NCI-H748 treated with DMSO at 0.1 percent for 48 hours (cell line): ENCODE measurements around the gene SUMO2.
"Not testable (repeated sequence)": the region's sequence is repeated elsewhere in the genome, so short reads cannot be mapped to it uniquely, and the experiment has no call there.

ENCODE experiments used
- DNase-seq: peaks from one replicate; lab custom pipeline; 2025; lab: John Stamatoyannopoulos, UW

The SUMO2 gene

DNA sequence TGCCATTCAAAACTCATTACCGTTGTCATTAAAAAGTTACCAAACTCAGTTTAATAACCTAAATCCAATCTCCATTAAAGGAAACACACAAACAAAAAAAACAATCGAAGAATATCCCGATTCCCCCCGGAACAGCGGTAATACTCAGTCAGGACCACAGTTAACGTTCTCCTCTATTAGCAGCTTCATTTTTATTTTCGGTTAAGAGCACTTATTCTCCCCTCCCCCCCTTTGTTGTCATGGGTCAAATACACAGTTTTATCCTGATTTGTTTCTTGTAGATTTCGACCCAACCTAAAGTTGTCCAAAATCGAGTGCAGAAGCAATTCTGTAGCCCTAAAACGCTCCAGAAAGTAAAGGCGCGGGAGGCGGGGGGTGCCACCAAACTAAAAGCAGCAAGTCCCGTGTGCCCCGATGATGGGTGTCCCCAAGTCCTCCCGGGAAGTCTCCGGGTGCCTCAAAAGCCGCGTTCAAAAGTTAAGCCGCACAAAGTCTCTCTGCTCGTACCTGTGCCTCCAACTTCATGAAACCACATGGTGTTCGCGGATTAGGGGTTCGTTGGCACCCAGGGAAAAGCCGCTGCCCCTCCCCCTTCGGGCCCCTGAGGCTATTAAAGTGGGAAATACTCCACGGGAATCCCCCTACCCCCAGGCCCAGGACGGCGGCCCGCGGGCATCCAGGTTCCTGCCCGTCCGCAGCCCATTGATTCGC lies 996 bp downstream of the SUMO2 start:
- DNase-seq: no peak

DNA sequence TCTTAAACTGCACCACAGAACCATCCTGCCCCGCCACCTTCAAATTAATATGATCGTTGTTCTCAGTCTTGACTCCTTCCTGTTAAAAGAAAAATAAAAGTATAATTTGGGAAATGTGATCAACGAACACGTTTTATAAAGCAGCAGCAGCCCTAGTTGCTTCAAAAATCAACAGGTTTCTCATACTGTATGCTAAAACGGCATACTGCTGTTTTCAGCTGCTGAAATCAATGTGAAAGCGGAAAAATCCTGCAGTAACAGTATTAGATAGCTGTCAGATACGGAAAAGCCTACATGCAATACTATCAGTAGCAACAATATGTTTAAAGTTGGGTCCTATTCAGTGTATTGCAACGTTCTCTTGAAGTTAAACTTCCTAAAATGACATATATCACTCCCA lies 1.6 kb downstream of the SUMO2 start:
- no peak for DNase-seq

DNA sequence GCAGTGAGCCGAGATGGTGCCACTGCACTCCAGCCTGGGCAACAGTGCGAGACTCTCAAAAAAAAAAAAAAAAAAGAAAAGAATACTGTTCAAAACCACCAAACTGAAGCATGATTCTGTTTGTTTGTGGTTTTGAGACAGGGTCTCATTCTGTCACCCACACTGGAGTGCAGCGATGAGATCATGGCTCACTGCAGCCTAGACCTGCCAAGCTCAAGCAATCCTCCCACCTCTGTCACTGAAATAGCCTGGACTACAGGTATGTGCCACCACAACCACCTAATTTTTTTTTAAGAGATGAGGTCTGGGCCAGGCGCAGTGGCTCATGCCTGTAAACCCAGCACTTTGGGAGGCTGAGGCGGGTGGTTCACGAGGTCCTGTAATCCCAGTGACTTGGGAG lies 4.3 kb downstream of the SUMO2 start:
- DNase-seq: no peak

DNA sequence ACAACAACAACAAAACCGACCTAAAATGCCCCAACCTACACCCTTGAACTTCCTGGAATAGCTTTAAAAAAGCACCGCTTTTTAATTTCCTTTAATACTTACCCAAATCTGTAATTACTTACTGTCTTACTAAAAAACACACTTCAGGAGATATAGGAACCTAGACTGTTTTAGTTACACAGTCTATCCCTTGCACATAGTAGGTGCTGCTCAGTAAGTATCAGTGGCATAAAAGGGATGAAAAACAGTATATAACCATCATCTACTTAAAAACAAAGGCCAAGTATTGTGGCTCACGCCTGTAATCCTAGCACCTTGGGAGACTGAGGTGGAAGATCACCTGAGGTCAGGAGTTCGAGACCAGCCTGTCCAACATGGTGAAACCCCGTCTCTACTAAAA lies 6.1 kb downstream of the SUMO2 start:
- no peak for DNase-seq

DNA sequence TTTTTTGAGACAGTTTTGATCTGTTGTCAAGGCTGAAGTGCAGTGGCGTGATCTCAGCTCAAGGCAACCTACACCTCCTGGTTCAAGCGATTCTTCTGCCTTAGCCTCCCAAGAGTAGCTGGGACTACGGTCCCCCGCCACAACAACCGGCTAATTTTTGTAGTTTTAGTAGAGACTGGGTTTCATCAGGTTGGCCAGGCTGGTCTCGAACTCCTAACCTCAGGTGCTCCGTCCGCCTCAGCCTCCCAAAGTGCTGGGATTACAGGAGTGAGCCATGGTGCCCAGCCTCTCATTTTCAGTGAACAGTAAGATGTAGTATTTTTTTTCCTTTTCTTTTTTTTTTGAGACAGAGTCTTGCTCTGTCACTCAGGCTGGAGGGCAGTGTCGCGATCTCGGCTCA lies 7.8 kb downstream of the SUMO2 start:
- no peak for DNase-seq

DNA sequence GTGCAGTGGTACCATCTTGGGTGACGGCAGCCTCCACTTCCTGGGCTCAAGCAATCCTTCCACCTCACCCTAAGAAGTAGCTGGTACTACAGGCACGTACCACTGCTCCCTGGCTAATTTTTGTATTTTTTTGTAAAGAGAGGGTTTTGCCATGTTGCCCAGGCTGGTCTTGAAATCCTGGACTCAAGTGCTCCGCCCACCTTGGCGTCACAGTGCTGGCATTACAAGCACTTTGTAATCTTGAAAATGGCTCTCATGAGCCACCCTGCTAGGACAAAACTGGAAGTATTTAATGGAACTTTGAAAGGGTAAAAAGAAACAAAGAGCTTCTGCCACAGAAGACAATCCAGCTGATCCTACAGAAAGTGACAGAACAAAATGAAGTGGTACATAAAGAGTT lies 9.2 kb downstream of the SUMO2 start:
- no peak for DNase-seq

DNA sequence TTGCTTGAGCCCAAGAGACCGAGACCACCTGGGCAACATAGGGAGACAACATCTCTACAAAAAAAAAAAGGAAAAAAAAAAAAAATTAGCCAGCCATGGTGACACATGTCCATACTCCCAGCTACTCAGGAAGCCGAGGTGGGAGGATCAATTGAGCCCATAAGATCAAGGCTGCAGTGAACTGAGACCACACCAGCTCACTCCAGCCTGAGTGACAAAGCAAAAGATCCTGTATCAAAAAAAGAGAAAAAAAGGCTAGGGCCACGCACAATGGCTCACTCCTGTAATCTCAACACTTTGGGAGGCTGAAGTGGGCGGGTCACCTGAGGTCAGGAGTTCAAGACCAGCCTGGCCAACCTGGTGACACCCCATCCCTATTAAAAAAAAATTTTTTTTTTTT lies 13.8 kb downstream of the SUMO2 start:
- no peak for DNase-seq

DNA sequence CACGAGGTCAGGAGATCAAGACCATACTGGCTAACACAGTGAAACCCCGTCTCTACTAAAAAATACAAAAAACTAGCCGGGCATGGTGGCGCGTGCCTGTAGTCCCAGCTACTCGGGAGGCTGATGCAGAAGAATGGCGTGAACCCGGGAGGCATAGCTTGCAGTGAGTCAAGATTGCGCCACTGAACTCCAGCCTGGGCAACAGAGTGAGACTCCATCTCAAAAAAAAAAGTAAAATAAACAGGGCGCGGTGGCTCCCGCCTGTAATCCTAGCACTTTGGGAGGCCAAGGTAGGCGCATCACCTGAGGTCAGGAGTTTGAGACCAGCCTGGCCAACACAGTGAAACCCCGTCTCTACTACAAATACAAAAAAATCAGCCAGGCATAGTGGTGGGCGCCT lies 18.2 kb downstream of the SUMO2 start:
- not testable (repeated sequence) for DNase-seq

DNA sequence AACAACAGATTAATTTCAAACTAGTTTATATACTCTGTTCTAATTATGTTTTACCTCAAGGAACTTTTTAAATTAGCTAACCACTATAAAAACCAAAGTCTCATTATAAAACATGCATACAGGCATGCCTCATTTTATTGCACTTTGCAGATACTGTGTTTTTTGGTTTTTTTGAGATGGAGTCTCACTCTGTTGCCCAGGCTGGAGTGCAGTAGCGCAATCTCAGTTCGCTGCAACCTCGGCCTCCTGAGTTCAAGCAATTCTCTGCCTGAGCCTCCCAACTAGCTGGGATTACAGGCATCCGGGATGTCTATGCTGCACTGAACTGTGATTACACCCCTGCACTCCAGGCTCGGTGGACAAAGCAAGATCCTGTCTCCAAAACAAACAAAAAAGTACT lies 19.7 kb downstream of the SUMO2 start:
- DNase-seq: no peak

DNA sequence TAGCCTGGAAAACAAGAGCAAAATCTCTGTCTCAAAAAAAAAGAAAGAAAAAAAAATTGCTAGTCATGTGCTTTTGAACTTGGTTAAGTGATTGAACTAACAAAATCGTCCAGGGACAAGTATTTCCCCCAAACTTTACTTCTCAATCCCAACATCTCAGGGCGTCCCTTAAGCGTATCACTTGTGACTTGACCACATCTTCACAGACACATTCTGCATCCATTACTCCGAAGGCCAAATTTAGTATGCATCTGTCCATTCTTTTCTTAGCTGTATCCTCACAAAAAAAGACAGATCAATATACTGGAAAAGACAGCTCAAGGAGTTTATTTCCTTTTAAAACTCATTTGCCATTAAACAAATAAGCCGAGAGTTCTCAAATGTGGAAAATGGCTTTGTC lies 22.5 kb downstream of the SUMO2 start:
- no peak for DNase-seq

DNA sequence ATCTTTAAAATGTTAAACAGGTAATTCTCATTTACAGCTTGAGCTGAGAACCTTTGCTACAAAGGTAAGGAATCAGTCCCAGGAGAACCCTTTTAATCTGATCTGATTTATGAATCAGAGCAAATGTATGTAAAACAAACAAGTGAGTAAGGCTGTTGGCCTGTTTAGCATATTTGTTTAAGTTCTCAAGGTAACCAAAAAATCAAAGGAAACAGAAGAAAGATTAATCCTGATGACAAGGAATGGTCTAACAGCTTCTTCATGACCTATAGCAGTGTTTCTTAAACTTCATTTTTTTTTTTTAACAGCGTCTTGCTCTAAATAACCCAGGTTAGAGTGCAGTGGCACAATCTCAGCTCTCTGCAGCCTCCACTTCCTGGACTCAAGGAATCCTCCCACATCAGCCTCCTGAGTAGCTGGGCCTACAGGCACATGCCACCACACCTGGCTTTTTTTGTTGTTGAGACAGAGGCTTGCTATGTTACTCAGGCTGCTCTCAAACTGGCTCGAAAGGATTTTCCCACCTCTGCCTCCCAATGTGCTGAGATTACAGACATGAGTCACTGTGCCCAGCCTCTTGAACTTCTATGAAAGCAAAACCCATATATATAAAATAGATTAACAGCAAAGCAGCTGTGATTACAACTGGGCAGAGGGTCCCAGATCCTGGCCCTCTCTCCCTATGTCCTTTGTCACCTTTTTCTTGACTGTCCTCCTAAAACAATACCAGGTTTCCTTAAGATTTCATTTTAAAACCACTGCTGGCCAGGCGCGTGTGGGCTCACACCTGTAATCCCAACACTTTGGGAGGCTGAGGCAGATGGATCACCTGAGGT lies 23.3 kb downstream of the SUMO2 start:
- DNase-seq: no peak

DNA sequence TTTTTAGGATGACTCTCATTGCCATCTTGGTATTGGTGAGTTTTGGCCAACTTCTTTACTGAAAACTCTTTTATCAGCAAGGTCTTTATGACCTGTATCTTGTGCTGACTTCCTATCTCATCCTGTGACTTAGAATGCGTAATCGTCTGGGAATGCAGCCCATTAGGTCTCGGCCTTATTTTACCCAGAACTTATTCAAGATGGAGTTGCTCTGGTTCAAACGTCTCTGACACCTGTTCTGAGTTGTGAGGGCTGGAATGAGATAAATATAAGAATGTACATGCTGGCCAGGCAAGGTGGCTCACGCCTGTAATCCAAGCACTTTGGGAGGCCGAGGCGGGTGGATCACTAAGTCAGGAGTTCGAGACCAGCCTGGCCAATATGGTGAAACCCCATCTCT lies 24.3 kb downstream of the SUMO2 start:
- not testable (repeated sequence) for DNase-seq

DNA sequence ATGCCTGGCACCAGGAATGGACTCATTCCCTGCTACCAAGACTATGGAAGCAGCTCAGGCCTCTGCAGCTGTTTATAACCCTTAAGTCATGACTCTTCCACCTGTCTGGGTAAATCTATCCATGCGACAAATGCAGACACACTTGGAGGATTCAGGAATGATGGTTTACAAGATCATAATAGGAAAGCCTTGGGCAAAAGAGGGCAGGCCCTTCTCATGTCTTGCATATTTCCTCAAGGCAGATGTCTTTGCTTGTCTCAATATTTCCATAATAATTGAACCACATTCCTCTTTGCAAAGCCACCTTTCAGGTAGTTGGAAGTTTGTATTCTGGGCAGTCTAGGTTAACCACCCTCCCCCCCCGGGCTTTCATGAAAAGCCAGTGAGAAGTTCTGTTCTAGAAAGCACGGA lies 27.6 kb downstream of the SUMO2 start:
- no peak for DNase-seq

DNA sequence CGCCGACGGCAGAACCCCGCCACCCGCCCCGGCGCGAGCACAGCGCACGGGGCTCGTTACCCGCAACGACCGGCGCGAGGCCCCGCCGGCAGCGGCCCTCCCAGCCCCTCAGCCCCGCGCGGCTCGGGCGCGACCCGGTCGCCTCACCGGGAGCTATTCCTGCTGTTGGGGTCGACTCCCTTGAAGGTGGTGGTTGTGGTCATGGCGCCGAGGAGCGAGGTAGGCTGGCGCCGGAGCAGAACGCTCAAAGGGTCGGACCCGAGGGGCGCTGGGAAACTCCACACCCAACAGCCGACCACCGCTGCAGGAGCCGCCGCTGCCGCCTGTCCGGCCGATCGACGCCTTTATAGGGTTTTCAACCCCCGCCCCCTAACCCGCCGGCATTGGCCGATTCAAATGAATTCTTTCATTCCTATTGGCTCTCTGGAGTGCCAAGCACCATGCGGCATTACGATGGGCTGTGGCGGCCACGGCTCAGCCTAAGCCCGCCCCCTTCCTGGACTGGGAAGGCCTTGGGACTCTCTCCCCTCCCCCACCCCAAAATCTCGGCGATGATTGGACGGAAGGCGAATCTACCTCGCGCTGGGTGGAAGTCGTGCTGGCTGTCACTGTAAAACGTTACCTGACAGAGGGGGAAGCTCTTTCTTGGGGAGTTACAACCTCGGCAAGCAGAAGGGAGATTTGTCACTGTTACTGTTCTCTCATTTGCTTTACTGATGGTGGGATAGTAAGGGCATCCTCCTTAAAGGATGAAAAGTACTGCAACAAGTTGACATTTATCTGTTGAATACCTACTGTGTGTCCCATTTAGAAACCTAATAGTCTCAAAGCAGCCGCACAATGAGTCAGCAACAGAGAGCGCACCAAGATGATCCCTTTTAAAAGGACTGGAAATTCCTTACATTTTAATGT lies 28.3 kb downstream of the SUMO2 start, which contains the start of gene JPT1:
Gene JPT1, minus strand, starts transcription at position 318 of the 912 bp plus-strand sequence. Its CDS starts 115 bp downstream, at position 203.
- DNase-seq: peak; percentile 88

DNA sequence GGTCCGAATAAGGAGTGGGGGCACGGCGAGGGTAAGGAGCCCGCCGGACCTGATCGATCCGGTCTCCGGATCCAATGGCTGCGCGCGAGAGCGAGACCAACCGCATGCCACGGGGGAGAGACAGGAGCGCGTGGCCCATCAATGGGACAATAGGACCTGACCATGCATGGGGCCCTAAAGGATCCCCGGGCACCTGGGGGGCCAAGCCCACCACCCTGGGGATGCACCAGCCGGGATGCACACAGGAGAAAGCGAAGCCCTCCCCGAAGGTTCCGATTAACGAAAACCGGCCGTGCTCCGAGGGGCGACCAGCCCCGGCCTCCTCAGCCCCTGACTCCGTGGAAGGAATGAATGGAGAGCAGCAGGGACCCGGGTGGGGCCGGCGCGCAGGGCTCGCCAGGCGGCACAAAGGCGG lies 29.0 kb downstream of the SUMO2 start:
- peak; percentile 16 for DNase-seq

DNA sequence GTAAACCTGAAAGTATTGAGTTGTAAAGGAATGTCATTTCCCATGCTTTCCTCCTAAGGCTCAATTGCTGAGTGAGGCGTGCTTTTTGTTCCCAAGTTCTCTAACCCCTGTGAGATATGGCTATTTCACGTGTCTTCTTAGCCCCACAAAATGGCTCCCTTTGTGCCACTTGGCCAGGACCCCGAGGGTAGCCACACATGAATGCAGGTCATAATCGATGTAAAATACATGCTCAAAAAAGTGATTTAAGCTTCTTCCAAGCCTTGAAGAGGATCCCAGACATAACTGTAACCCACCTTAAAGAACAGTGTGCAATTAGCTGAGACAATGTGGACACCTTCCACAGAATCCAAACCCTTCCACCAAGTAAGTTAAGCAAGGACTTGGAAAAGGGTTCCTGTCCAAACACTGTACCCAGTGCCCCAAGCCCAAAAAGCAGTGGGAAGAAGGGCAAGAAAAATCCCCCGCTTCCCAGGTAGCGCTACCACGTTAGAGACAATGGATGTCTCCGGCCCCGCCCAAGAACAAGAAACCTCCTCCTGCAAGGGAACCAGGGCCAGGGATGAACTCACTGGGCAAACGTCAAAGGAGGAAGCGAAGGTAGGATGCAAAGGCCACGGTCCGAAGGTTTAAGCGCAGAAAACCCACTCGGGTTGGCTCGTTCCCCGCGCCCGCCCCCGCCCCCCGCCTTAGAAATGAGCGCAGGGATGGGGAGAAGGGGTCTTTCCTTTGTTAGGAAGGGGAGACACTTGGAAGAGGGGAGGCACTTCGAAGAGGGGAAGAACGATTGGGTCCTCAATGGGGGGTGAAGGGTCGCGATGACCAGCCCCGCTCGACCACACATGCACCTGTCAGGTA lies 29.6 kb downstream of the SUMO2 start:
- peak; percentile 20 for DNase-seq

DNA sequence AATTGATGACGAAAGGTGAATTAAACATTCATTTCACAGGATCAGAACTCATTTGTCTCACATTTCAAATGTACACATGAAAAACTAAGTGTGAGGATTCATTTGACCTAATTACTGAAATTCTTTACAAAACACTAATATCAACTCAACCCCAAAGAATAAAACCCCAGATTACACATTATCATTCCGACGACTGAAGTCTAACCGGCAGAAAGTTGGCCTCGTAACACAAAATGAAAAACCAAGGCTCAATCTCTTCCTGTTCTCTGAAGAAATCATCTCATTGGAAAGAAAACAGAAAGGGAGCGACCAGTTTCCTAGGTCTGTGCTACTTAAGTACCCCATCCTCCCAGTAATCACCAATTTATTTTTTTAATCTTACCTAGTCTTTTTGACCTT lies 30.2 kb downstream of the SUMO2 start:
- no peak for DNase-seq

DNA sequence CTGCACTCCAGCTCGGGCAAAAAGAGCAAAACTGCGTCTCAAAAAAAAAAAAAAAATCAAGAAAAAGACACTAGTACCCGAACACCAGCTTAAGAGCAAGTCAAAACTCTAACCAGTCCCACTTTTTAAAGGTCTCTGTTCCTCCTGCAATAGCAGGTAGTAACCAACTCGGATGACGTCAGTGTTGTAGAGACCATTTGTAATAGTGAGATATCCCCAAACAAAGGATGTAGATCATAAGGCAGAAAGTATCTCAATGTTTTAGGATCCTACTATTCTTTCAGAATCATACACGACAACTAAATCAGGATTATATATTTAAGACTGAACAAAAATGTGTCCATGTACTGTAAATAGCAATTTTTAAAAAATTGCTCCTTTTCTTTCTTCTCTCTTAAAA lies 30.8 kb downstream of the SUMO2 start:
- DNase-seq: no peak

DNA sequence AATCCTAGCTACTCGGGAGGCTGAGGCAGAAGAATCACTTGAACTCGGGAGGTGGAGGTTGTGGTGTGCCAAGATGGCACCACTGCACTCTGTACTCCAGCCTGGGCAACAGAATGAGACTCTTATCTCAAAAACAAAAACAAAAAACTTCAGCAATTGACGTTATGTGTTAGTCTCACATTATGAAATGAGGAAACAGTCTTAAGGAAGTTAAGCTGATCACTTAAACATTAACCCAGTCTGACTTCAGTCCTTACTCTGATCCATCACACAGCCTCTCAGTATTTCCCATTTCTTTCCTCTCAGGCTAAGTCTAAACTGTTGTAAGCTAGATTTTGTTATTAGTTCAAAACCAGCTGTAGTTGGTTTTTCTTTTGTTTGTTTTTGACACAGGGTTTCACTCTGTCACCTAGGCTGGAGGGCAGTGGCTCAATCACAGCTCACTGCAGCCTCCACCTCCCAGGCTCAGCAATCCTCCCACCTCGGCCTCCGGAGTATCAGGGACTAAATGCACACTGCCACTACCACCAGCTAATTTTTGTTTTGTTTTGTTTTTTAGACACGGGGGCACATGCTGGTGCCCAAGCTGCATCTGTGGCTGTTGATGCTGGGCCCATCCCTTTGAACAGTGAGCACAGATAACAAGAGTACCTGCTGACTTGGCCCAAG lies 34.7 kb downstream of the SUMO2 start:
- DNase-seq: no peak

DNA sequence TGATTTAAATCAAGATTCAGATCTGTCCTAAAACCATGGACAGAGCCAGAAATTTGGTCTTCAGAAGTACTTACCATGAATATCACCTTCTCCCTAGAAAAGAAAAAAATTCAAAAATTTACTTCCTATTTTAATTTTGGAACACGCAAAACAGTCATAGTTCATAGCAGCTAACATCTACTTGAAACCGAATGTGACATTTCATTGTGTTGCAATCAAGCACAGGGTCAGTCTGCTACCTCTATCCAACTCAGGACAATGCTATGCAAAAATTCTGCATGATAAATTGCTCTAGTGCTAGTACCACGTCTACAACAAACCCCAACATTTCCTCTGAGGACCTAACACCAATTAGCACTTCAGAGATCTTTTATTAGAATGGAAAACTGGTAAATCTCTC lies 36.2 kb downstream of the SUMO2 start:
- DNase-seq: no peak
